Adipocyte (in vitro differentiated cells): ENCODE results near the gene TMEM109.

Experiments
- DNase-seq: peaks from one replicate; pipeline ENCODE4 v3.0.0-alpha.2; 2015; ENCODE audit warnings: low read depth
- H3K27me3 ChIP-seq: replicated peaks from 2 replicates; pipeline ENCODE4 v1.7.0; 2013; ENCODE audit warnings: mild to moderate bottlenecking, low read length, moderate library complexity; ENCODE audit not compliant: control insufficient read depth, insufficient read depth
- H3K36me3 ChIP-seq: 2 replicates; pipeline ENCODE4 v1.7.0; 2013; ENCODE audit warnings: low read length, mild to moderate bottlenecking, moderate library complexity; ENCODE audit not compliant: control insufficient read depth, insufficient read depth, severe bottlenecking
- H3K4me1 ChIP-seq: 2 replicates; pipeline ENCODE4 v1.7.0; 2013; ENCODE audit warnings: mild to moderate bottlenecking, low read length, moderate library complexity; ENCODE audit not compliant: control insufficient read depth, insufficient read depth
- H3K4me3 ChIP-seq: 2 replicates; pipeline ENCODE4 v1.7.0; 2013; ENCODE audit warnings: mild to moderate bottlenecking, low read length, moderate library complexity
- H3K9ac ChIP-seq: 2 replicates; pipeline ENCODE4 v1.7.0; 2013; ENCODE audit warnings: mild to moderate bottlenecking, low read length, moderate library complexity
- H3K9me3 ChIP-seq: 2 replicates; pipeline ENCODE4 v1.7.0; 2013; ENCODE audit warnings: mild to moderate bottlenecking, low read length, moderate library complexity; ENCODE audit not compliant: control insufficient read depth

The TMEM109 gene

DNA sequence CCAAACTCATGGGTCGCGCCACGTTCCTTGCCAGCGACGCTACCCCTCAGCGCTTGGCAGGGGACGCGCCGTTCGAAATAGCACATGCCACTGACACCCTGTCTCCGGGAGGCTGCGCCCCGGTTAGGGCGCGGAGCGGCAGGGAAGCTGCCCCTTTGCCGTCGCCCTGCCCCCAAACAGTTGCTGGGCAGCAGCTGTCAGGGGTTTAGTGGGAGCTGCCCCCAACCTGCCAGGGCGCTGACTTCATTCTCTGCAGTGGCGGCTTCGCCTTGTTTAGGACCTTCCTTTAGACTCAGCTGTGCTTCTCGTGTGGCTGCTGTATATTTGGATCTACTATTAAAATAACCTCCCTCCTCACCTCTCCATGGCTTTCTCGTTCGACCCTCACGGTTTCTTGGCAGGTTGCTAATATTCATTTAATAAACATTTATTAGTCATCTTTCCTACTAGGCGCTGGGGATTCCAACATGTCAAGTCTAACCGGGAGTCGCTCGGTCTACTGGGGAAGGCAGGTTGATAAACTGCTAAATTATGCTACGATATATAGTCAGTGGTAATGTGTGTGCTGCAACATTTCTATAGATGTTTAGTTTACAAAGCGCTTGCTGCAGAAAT lies 782 bp downstream of the TMEM109 start:
- H3K36me3 ChIP-seq, result no peaks in the 10 kb centered on the region
- DNase-seq, result peak; percentile 66
- no peaks in the 10 kb centered on the region for H3K9me3 ChIP-seq
- H3K4me1 ChIP-seq, result peaks cover 26% of the 10 kb centered on the region
- H3K4me3 ChIP-seq, result peak overlapping the region; percentile 87
- no peaks in the 10 kb centered on the region for H3K27me3 ChIP-seq
- H3K9ac ChIP-seq, result peak overlapping the region; percentile 94

DNA sequence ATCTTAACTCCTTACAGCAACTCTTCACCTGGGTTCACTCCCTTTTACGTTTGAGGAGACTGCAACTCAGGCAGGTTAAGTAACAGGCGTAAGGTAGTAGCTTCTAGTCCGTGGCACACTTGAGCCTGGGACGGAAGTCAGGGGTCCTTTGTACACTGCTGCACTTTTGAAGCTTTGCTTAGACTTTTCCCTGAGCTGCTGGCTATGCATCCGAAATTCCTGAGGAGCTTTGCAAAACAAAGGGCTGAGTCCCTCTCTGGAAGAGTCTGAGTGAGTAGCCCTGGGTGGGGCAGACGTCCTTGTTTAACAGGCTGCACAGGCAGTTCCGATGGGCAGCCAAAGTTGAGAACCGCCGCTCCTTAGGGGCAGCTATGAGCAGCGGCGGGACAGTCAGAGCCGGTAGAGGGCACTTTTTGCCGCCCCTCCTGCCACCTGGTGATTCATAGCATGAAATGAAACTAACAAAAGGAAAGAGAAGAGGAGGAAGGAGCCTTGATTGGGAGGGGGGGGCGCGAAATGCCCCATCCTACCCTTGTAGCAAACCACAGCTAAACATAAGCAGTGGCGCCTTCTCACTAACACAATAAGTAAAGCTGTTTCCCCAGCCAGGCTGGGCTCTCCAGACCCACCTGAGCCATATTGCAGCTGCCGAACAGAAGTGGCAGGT lies 1.4 kb downstream of the TMEM109 start:
- H3K27me3 ChIP-seq, result no peaks in the 10 kb centered on the region
- peaks cover 6% of the 10 kb centered on the region for H3K36me3 ChIP-seq
- peak overlapping the region; percentile 87 for H3K4me3 ChIP-seq
- no peaks in the 10 kb centered on the region for H3K9me3 ChIP-seq
- peaks cover 26% of the 10 kb centered on the region for H3K4me1 ChIP-seq
- DNase-seq, result peak; percentile 84
- H3K9ac ChIP-seq, result peak overlapping the region; percentile 94

DNA sequence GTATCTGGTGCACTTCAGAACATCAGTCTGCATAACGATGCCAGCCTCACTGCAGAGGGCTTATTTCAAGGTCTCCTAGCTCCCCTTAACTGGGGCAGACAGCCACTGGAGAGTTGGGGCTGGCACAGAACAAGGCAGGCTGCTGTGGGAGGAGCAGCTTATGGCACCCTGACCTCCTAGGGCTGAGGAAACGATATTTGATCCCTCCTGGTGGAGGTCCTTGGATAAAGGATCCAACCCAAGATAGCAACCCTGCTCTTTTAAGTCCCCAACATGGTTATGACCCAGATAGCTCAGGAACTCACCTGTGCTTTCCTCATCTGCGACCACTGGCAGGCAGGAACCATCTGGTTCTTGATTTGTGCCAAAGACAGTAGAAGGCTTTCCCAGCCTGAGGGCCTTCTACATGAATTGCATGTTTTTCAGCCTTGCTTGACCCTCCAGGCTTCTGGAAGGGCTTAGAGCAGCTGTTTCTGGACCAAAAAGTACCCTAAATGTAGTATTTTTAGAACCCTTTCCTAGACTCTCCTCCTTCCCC lies 2.8 kb downstream of the TMEM109 start:
- H3K9ac ChIP-seq, result no peak overlapping the region
- H3K4me1 ChIP-seq, result peaks cover 26% of the 10 kb centered on the region
- H3K36me3 ChIP-seq, result peaks cover 19% of the 10 kb centered on the region
- no peaks in the 10 kb centered on the region for H3K9me3 ChIP-seq
- no peak overlapping the region for H3K4me3 ChIP-seq
- DNase-seq, result no peak
- no peaks in the 10 kb centered on the region for H3K27me3 ChIP-seq

DNA sequence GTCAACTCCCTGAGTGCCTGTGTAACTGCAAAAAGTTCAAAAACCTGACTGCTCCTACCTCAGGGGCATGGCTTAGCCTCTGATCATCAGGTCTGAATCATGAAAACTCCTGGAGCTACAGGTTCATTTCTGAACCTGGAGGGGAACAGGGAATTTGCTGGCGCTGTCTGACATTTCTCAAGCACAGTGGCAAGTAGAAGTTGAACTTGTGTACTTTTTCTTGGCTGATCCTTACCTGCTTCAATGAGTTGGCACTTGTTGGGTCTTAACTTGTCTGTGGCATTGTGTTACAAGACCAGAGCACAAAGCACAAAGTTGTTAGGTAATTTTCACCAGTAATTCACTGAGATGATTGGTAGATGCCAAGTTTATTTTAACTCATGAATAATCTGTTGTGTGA lies 3.3 kb downstream of the TMEM109 start:
- no peaks in the 10 kb centered on the region for H3K9me3 ChIP-seq
- no peak overlapping the region for H3K4me3 ChIP-seq
- no peaks in the 10 kb centered on the region for H3K27me3 ChIP-seq
- no peak for DNase-seq
- H3K4me1 ChIP-seq, result peaks cover 26% of the 10 kb centered on the region
- no peak overlapping the region for H3K9ac ChIP-seq
- peaks cover 25% of the 10 kb centered on the region for H3K36me3 ChIP-seq

DNA sequence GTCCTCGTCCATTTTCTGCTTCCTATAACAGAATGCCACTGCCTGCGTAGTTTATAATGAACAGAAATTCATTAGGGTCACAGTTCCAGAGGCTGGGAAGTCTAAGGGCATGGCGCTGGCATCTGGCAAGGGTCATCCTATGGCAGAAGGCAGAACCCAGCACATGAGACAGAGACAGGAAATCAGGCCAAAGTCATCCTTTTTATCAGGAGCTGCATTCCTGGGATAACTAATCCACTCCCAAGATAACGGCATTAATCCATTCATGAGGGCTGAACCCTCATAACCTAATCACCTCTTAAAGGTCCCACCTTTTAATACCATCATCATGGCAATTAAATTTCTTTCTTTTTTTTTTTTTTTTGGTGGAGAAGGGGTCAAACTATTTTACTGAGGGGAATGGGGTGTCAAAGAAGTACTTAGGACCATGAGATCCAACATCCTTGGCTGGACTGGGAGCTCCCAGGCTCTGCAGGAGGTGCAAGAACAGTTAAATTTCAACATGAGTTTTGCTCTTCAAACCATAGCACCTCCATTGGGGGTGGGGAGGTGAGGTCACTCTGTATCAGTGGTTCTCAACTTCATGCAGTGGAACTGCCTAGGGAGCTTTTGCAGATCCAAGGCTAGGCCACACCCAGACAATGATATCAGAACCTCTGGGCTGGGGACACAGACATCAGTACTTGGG lies 4.4 kb downstream of the TMEM109 start:
- Histone ChIP-seq H3K9me3 (no peaks in the 10 kb centered on the region), H3K4me1 (peaks cover 23% of the 10 kb centered on the region), H3K36me3 (peaks cover 28% of the 10 kb centered on the region), H3K27me3 (no peaks in the 10 kb centered on the region), H3K4me3 (no peak overlapping the region), H3K9ac (no peak overlapping the region)
- no peak for DNase-seq

DNA sequence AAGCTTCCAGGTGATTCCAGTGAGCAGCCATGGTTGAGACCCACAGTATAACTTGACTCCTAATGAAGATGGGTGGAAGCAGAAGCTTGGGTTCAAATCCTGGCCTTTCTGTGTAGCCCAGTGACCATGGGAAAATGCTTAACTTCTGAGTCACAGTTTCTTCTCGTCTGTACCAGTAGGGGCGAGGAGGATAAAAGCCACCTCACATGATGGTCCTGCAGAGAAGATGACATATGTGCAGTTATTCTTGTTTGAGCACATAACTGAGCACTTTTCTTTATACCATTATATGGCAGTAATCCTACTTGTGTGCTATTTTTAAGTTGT lies 4.9 kb downstream of the TMEM109 start:
- H3K36me3 ChIP-seq, result peaks cover 28% of the 10 kb centered on the region

DNA sequence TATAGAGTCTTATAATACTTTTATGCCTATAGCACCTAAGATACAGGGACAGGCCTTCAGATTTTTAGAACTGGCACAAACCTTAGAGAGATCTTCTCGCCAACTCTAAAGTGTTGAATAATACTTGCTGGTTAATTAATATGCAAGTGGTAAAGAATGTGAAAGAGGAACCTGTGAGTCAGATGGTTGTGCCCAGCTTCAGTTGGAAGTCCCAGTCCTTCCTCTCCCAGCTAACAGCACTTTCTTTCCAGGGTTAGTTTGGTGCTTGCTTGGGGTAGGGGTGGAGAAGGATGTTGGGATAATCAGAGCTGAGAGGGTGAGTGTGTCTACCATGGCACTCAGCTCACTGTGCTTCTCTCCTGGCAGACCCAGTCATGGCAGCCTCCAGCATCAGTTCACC lies 5.4 kb downstream of the TMEM109 start:
- DNase-seq, result no peak
- Histone ChIP-seq H3K9ac (no peak overlapping the region), H3K4me1 (peaks cover 28% of the 10 kb centered on the region), H3K9me3 (no peaks in the 10 kb centered on the region), H3K4me3 (no peak overlapping the region), H3K36me3 (peaks cover 28% of the 10 kb centered on the region), H3K27me3 (no peaks in the 10 kb centered on the region)

More for the DNA sequence above, 4.9 kb downstream of the TMEM109 start:
- Histone ChIP-seq H3K9me3 (no peaks in the 10 kb centered on the region), H3K27me3 (no peaks in the 10 kb centered on the region), H3K4me1 (peaks cover 24% of the 10 kb centered on the region), H3K9ac (no peak overlapping the region), H3K4me3 (no peak overlapping the region)
- no peak for DNase-seq

DNA sequence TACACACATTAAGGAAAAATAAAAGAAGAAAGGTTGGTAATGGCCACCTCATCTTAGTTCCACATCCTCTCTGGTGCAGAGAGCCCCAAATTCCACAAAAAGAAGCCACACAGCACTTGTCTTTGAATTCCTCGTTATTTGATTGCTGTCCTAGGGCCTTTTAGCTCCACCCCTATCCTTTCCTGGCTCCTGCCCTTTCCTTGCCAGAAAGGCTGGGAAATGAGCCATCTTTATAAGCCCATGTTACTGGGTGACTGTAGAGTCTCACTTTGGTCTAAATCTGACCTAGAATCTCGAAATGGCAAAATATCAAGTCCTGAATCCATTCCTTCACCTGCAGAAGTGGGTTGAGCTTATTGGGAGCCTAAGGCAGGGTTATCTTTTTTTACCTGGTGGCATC lies 6.0 kb downstream of the TMEM109 start:
- H3K4me3 ChIP-seq, result no peak overlapping the region
- no peaks in the 10 kb centered on the region for H3K9me3 ChIP-seq
- H3K36me3 ChIP-seq, result peaks cover 28% of the 10 kb centered on the region
- H3K9ac ChIP-seq, result no peak overlapping the region
- DNase-seq, result no peak
- H3K27me3 ChIP-seq, result peaks cover 4% of the 10 kb centered on the region
- peaks cover 27% of the 10 kb centered on the region for H3K4me1 ChIP-seq

DNA sequence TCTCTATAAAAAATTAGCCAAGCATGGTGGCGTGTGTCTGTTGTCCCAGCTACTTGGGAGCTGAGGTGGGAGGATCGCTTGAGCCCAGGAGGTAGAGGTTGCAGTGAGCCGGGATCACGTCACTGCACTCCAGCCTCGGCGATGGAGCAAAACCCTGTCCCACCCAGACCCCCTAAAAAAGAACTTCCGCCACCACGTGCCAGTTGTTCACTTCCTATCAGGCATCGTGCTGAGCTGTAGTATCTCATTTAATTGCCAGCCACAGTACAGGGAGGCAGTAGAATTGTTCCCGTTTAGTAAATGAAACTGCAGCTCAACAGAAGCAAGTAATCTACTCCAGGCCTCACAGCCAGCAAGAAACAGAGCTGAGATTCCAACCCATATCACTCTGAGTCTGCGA lies 7.3 kb downstream of the TMEM109 start:
- Histone ChIP-seq H3K4me1 (peaks cover 17% of the 10 kb centered on the region), H3K9ac (no peak overlapping the region), H3K36me3 (peaks cover 28% of the 10 kb centered on the region), H3K4me3 (no peak overlapping the region), H3K27me3 (peaks cover 9% of the 10 kb centered on the region), H3K9me3 (no peaks in the 10 kb centered on the region)
- no peak for DNase-seq

DNA sequence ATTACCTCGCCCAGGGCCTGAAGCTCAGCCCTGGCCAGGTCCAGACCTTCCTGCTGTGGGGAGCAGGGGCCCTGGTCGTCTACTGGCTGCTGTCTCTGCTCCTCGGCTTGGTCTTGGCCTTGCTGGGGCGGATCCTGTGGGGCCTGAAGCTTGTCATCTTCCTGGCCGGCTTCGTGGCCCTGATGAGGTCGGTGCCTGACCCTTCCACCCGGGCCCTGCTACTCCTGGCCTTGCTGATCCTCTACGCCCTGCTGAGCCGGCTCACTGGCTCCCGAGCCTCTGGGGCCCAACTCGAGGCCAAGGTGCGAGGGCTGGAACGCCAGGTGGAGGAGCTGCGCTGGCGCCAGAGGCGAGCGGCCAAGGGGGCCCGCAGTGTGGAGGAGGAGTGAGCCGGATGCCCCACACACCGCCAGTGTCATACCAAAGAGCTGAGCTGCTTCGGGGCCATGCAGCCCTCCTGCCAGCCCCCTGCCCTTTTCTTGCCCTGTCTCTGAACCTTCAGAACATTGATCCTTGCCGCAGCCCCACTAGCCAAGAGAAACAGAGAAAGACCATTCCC lies 7.9 kb downstream of the TMEM109 start:
- no peak overlapping the region for H3K4me3 ChIP-seq
- peaks cover 28% of the 10 kb centered on the region for H3K36me3 ChIP-seq
- no peak for DNase-seq
- peaks cover 17% of the 10 kb centered on the region for H3K4me1 ChIP-seq
- no peak overlapping the region for H3K9ac ChIP-seq
- peaks cover 9% of the 10 kb centered on the region for H3K27me3 ChIP-seq
- no peaks in the 10 kb centered on the region for H3K9me3 ChIP-seq

DNA sequence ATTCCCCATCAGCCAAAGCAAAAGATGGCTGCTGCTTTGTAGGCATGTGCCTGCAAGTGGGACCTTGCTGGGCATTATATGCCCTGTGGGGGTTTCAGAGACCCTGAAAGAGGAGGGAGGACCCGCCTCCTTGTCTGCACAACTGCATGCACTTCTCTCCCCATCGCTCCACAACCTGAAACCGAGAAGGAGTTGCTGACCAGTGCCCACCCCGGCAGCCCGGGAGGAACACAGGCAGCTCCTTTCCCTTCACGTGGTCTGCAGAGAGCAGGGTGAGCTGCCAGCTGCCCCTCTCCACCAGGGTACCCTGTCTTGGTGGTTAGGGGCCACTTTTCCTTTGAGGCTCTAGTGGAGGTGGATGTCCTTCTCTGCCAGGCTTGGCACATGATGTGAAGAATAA lies 8.9 kb downstream of the TMEM109 start:
- DNase-seq, result no peak
- peaks cover 9% of the 10 kb centered on the region for H3K27me3 ChIP-seq
- peaks cover 28% of the 10 kb centered on the region for H3K36me3 ChIP-seq
- H3K4me3 ChIP-seq, result no peak overlapping the region
- H3K9me3 ChIP-seq, result no peaks in the 10 kb centered on the region
- no peak overlapping the region for H3K9ac ChIP-seq
- peaks cover 17% of the 10 kb centered on the region for H3K4me1 ChIP-seq
